Tibial artery (tissue), 4 donors: Measurements from ENCODE around the gene LRBA.

Source experiments
- DNase-seq, 2 donors: peaks; one replicate each; pipeline ENCODE4 v3.0.0-alpha.2; 2019
- H3K27ac ChIP-seq, 2 donors: fragments of 200-600 bp; sonication (generic) in 1 of 2; 1 replicate in 1 of 2; 2 replicates in 1 of 2; pipeline ENCODE4 v1.5.1; 2018 to 2019; ENCODE audit warnings: mild to moderate bottlenecking in 1 of 2
- H3K27me3 ChIP-seq, 2 donors: fragments of 200-600 bp; sonication (generic) in 1 of 2; one replicate each; pipeline versions ENCODE4 v1.5.1 to v1.6.0; 2016 to 2019
- H3K36me3 ChIP-seq, 3 donors: fragments of 200-600 bp; sonication (generic) in 2 of 3; one replicate each; pipeline ENCODE4 v1.5.1; 2016 to 2019; ENCODE audit warnings: mild to moderate bottlenecking in 2 of 3
- H3K4me1 ChIP-seq, 4 donors: fragments of 200-600 bp; sonication (generic) in 2 of 4; 1 replicate in 3 of 4; 2 replicates in 1 of 4; pipeline ENCODE4 v1.5.1; 2016 to 2019
- H3K4me3 ChIP-seq, 2 donors: fragments of 200-600 bp; sonication (generic) in 1 of 2; 1 replicate in 1 of 2; 2 replicates in 1 of 2; pipeline ENCODE4 v1.5.1; 2018 to 2019; ENCODE audit warnings: mild to moderate bottlenecking in 2 of 2
- H3K9me3 ChIP-seq, 3 donors: fragments of 200-600 bp; sonication (generic) in 1 of 3; one replicate each; pipeline ENCODE4 v1.5.1; 2016 to 2019
- CTCF ChIP-seq, 2 experiments: fragments of 200-600 bp in 1 of 2; fragments of 450-650 bp in 1 of 2; IDR thresholded peaks; one replicate each; pipeline ENCODE4 v1.5.1; 2017 to 2019; ENCODE audit warnings: antibody characterized with exemption in 2 of 2, mild to moderate bottlenecking in 1 of 2, moderate library complexity in 1 of 2
- intact Hi-C: fragments of 100-400 bp; cut with DNase I; formaldehyde crosslinking; loops from one replicate; pipeline ENCODE4 v1.15.0; 2023; ENCODE audit warnings: low total_unique reads

The LRBA gene

DNA sequence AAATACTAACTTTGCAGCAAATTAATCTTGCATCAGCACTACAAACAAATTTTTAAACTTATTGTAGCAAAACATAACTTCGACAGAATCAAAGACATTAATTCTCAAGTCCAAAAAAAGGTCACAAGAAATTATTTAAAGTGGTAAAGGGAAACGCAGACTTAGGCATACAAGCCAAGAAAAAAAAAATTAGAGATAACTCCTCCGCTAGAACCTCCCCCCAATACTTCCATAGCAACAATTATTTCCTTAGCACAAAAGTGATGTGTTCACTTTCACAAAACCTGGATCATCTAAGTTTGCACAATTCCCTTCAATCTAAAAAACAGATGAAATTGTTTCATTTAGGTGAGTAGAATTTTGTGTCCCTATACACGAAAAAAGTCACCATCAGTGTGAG is 1.1 kb downstream of the LRBA start:
- H3K27me3 ChIP-seq: no peaks in the 10 kb centered on the region
- no peaks in the 10 kb centered on the region for H3K9me3 ChIP-seq
- no peak for DNase-seq
- peaks cover 0 to 20% (median 13%) of the 10 kb centered on the region in 4 donors for H3K4me1 ChIP-seq
- TF ChIP-seq CTCF (IDR thresholded peaks at IDR 0.05): no peak
- H3K27ac ChIP-seq: peak overlapping the region; percentile 85
- H3K4me3 ChIP-seq: peak overlapping the region; percentile 72 to 87
- intact Hi-C loops: no loop called here
- no peaks in the 10 kb centered on the region for H3K36me3 ChIP-seq

DNA sequence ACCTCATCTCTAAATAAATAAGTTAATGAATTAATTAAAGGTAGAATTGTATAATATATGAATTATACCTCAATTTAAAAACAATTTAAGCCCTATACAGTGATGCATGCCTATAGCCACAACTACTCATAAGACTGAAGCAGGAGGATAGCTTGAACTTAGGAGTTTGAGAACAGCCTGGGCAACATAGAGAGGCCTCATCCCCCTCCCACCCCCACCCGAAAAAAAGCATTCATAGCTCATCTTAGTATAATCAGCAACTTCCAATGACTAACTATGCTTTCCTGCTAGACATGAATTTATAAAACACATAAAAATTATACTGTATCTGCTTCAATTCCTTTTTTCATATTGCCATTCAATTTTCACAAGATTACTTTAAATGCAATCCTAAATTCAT is 1.6 kb downstream of the LRBA start:
- H3K27ac ChIP-seq: peak overlapping the region in 1 of 2 donors; percentile 85

GRCh38 chr4:151012820-151013219 is 2.3 kb downstream of the LRBA start:
- intact Hi-C loops: no loop called here
- no peaks in the 10 kb centered on the region for H3K9me3 ChIP-seq
- H3K4me1 ChIP-seq: peaks cover 0 to 20% (median 13%) of the 10 kb centered on the region in 4 donors
- no peak for TF ChIP-seq CTCF (IDR thresholded peaks at IDR 0.05)
- DNase-seq: no peak
- no peaks in the 10 kb centered on the region for H3K36me3 ChIP-seq
- no peak overlapping the region for H3K27ac ChIP-seq
- H3K27me3 ChIP-seq: no peaks in the 10 kb centered on the region
- H3K4me3 ChIP-seq: no peak overlapping the region

More for the DNA sequence above, 1.6 kb downstream of the LRBA start:
- Histone ChIP-seq H3K4me1 (peaks cover 0 to 20% (median 13%) of the 10 kb centered on the region in 4 donors), H3K9me3 (no peaks in the 10 kb centered on the region), H3K4me3 (no peak overlapping the region), H3K36me3 (no peaks in the 10 kb centered on the region), H3K27me3 (no peaks in the 10 kb centered on the region)
- DNase-seq: no peak
- no peak for TF ChIP-seq CTCF (IDR thresholded peaks at IDR 0.05)
- intact Hi-C loops: no loop called here

DNA sequence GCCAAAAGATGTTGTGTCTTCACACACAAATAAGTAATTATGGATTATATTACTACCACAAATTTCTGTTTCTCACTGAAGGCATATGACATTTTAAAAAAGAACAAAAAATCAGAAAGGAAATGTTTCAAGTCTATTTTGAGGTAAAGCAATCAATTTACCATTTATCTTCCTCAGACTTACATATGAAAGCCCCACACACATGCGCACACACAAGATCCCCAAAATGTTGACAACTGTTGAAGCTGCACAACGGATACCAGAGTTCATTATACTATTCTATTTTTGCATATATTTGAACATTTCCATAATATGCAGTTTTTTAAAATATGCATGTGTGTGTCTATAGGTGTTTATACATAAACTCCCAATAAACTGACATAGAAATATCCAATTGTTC is 2.7 kb downstream of the LRBA start:
- H3K9me3 ChIP-seq: no peaks in the 10 kb centered on the region
- no peak for TF ChIP-seq CTCF (IDR thresholded peaks at IDR 0.05)

GRCh38 chr4:151004222-151004621 is 10.9 kb downstream of the LRBA start:
- intact Hi-C loops: no loop called here
- H3K27ac ChIP-seq: no peak overlapping the region

More for the DNA sequence above, 2.7 kb downstream of the LRBA start:
- intact Hi-C loops: no loop called here
- no peaks in the 10 kb centered on the region for H3K27me3 ChIP-seq
- H3K4me3 ChIP-seq: no peak overlapping the region
- H3K4me1 ChIP-seq: peaks cover 0 to 20% (median 13%) of the 10 kb centered on the region in 4 donors
- H3K27ac ChIP-seq: no peak overlapping the region
- H3K36me3 ChIP-seq: no peaks in the 10 kb centered on the region
- DNase-seq: no peak

More at GRCh38 chr4:151004222-151004621, 10.9 kb downstream of the LRBA start:
- Histone ChIP-seq H3K27me3 (no peaks in the 10 kb centered on the region), H3K4me3 (no peak overlapping the region), H3K4me1 (no peaks in the 10 kb centered on the region), H3K36me3 (peaks cover 0 to 7% (median 0%) of the 10 kb centered on the region in 3 donors), H3K9me3 (no peaks in the 10 kb centered on the region)
- no peak for DNase-seq
- TF ChIP-seq CTCF (IDR thresholded peaks at IDR 0.05): no peak
